HG02870 (cell line): Measurements from ENCODE around the gene FRG2.
"Not testable (repeated sequence)": the region's sequence is repeated elsewhere in the genome, so short reads cannot be mapped to it uniquely, and the experiment has no call there.

ENCODE experiments used
- ATAC-seq: cut with Tn5 transposase; IDR thresholded peaks from one replicate; pipeline ENCODE4 v1.9.1; 2021; ENCODE audit warnings: mild to moderate bottlenecking, moderate library complexity; ENCODE audit not compliant: unreplicated experiment

FRG2 gene

GRCh38 chr4:190027156-190027555, at the start of gene FRG2:
FRG2 (minus strand) TSS chr4:190027256; CDS start chr4:190027204, 52 bp downstream.
- not testable (repeated sequence) for ATAC-seq

- not testable (repeated sequence) for ATAC-seq
Measured at GRCh38 chr4:190068351-190068750, 41.3 kb upstream of the FRG2 start.

GRCh38 chr4:190064805-190065204, 37.7 kb upstream of the FRG2 start:
- ATAC-seq = not testable (repeated sequence)

- ATAC-seq = not testable (repeated sequence)
Measured at GRCh38 chr4:190064342-190064741, 37.3 kb upstream of the FRG2 start, which contains the start of gene DBET. DBET (plus strand) TSS chr4:190064502.

- ATAC-seq = not testable (repeated sequence)
Measured at GRCh38 chr4:190058997-190059396, 31.9 kb upstream of the FRG2 start.

- ATAC-seq = not testable (repeated sequence)
Measured at GRCh38 chr4:190049378-190050239, 22.6 kb upstream of the FRG2 start.

GRCh38 chr4:190047627-190048026, 20.6 kb upstream of the FRG2 start:
- ATAC-seq = not testable (repeated sequence)

- ATAC-seq = not testable (repeated sequence)
Measured at GRCh38 chr4:190040873-190041272, 13.8 kb upstream of the FRG2 start.

GRCh38 chr4:190037704-190038388, 10.8 kb upstream of the FRG2 start:
- ATAC-seq = peak; percentile 66

GRCh38 chr4:190031264-190031663, 4.2 kb upstream of the FRG2 start:
- ATAC-seq = not testable (repeated sequence)

GRCh38 chr4:190022614-190023281, 4.3 kb downstream of the FRG2 start:
- ATAC-seq = peak; percentile 51

- not testable (repeated sequence) for ATAC-seq
Measured at GRCh38 chr4:190021973-190022372, 5.1 kb downstream of the FRG2 start.

GRCh38 chr4:190020790-190021717, 6.0 kb downstream of the FRG2 start:
- ATAC-seq = no peak

GRCh38 chr4:190019859-190020463, 7.1 kb downstream of the FRG2 start:
- ATAC-seq = not testable (repeated sequence)

- ATAC-seq = no peak
Measured at GRCh38 chr4:190019023-190019858, 7.8 kb downstream of the FRG2 start.

GRCh38 chr4:190018201-190018920, 8.7 kb downstream of the FRG2 start:
- ATAC-seq = no peak

GRCh38 chr4:190017357-190018200, 9.5 kb downstream of the FRG2 start:
- ATAC-seq = no peak
